Right atrium auricular region (tissue), 2 donors: ENCODE measurements around the gene LRMDA. TPM values are rescaled to one million over a fixed set of nuclear protein-coding genes. Genes with fewer than 3 reads are reported as not detected.

Experiments used
- DNase-seq: peaks from one replicate; pipeline ENCODE4 v3.0.0-alpha.2; 2019; ENCODE audit warnings: low spot score
- H3K27ac ChIP-seq, 2 donors: fragments of 200-600 bp; sonication (generic); 1 replicate in 1 of 2; 2 replicates in 1 of 2; pipeline ENCODE4 v1.5.1; 2016 to 2019
- H3K27me3 ChIP-seq, 2 donors: fragments of 200-600 bp; sonication (generic); one replicate each; pipeline versions ENCODE4 v1.5.1 to v1.6.0; 2017 to 2019
- H3K36me3 ChIP-seq: fragments of 200-600 bp; sonication (generic); one replicate; pipeline ENCODE4 v1.5.1; 2016
- H3K4me1 ChIP-seq, 2 donors: fragments of 200-600 bp; sonication (generic); one replicate each; pipeline versions ENCODE4 v1.5.1 to v1.6.0; 2017 to 2019
- H3K4me3 ChIP-seq, 2 donors: fragments of 200-600 bp; sonication (generic); 1 replicate in 1 of 2; 2 replicates in 1 of 2; pipeline ENCODE4 v1.5.1; 2017 to 2019; ENCODE audit warnings: mild to moderate bottlenecking in 1 of 2, moderate library complexity in 1 of 2
- H3K9me3 ChIP-seq, 2 donors: fragments of 200-600 bp; sonication (generic); one replicate each; pipeline ENCODE4 v1.5.1; 2019
- total RNA-seq, 2 donors: library from RNA; depleted of rRNA; stranded (reverse); fragments of >200 nt; gene quantifications; one replicate each; pipeline ENCODE4 v1.1.0, GENCODE V29; 2016
- TF ChIP-seq, protein P1 (sequence below), 2 donors: fragments of 200-600 bp; sonication (generic); IDR thresholded peaks; one replicate each; pipeline ENCODE4 v1.5.1; 2019; ENCODE audit warnings: antibody characterized with exemption in 2 of 2

The LRMDA gene
- total RNA-seq, 2 donors from 2014 or later, result 6.1 to 19.1 TPM

DNA sequence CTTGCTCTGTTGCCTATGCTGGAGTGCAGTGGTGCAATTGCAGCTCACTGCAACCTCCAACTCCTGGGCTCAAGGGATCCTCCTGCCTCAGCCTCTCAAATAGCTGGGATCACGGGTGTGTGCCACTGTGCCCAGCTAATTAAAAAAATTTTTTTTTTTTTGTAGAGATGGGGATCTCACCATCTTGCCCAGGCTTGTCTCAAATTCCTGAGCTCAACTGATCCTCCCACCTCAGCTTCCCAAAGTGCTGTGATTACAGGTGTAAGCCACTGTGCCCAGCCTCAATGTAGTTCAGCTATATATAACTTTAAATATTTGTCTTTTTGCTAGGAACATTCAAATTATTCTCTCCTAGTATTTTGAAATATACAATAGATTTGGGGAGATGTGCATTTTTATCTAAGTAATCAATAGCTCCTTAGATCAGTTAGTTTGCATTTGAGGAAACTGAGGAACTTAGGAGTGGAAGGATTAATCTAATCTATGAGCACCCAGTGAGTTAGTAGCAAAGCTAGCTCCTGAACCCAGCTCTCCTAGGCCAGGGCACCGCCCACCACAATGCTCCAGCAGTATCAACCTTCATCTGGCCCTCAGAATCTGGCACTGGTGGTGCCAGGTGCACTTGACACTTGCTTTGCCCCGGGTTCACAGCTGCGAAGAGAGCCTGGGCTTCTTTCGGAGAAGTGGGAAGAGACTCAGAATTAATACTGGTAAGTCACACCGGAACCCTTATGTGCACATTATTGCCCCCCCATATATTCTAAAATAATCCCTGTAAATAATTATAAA lies 5.9 kb upstream of the LRMDA start:
- no peaks in the 10 kb centered on the region for H3K27me3 ChIP-seq
- no peaks in the 10 kb centered on the region for H3K9me3 ChIP-seq
- peaks cover 0 to 28% of the 10 kb centered on the region in 2 donors for H3K4me1 ChIP-seq
- no peak for DNase-seq
- H3K36me3 ChIP-seq, result no peaks in the 10 kb centered on the region
- no peak overlapping the region for H3K4me3 ChIP-seq
- TF ChIP-seq, protein P1, sequence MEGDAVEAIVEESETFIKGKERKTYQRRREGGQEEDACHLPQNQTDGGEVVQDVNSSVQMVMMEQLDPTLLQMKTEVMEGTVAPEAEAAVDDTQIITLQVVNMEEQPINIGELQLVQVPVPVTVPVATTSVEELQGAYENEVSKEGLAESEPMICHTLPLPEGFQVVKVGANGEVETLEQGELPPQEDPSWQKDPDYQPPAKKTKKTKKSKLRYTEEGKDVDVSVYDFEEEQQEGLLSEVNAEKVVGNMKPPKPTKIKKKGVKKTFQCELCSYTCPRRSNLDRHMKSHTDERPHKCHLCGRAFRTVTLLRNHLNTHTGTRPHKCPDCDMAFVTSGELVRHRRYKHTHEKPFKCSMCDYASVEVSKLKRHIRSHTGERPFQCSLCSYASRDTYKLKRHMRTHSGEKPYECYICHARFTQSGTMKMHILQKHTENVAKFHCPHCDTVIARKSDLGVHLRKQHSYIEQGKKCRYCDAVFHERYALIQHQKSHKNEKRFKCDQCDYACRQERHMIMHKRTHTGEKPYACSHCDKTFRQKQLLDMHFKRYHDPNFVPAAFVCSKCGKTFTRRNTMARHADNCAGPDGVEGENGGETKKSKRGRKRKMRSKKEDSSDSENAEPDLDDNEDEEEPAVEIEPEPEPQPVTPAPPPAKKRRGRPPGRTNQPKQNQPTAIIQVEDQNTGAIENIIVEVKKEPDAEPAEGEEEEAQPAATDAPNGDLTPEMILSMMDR (IDR thresholded peaks at IDR 0.05), result no peak
- H3K27ac ChIP-seq, result no peak overlapping the region

DNA sequence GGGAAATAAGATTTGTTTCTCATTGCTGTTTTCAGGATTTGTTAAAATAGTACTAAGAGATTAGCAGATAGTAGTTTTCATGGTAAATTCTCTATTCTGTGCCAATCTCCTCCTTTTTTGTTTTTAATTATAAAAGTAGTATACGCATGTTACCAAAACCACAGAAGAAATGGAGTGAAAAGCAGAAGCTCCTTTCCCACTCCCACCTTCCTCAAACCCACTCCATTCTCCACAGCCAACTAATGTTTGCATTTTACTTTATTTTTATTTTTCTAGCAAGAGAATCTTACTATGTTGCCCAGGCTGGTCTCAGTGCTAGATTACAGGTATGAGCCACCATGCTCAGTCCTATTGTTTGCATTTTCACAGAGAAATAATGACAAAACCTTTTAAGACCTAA lies 4.5 kb upstream of the LRMDA start:
- no peaks in the 10 kb centered on the region for H3K27me3 ChIP-seq
- H3K27ac ChIP-seq, result no peak overlapping the region
- TF ChIP-seq, protein P1 (IDR thresholded peaks at IDR 0.05), result no peak
- no peaks in the 10 kb centered on the region for H3K36me3 ChIP-seq
- no peak for DNase-seq
- no peaks in the 10 kb centered on the region for H3K9me3 ChIP-seq
- H3K4me3 ChIP-seq, result no peak overlapping the region
- peaks cover 0 to 39% of the 10 kb centered on the region in 2 donors for H3K4me1 ChIP-seq

DNA sequence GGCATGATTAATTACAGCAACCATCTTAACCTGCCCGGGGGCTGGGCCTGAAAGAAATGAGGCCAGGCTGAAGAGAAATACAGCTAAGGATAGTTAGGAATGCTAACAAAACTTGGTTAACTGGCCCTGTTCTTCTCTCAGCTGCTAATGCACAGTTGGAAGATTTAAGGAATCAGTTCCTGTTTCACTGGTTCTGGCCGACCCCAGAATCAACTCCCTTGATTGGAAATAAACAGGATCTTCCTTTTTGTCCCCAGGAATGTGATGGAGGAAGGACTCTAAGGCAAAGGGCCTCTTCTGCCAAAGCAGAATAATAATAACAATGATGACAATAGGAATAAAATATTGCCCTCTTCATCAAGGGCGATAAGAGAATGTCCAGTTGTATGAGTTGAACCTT lies 3.5 kb upstream of the LRMDA start:
- no peak overlapping the region for H3K4me3 ChIP-seq
- H3K4me1 ChIP-seq, result peaks cover 0 to 40% of the 10 kb centered on the region in 2 donors
- no peaks in the 10 kb centered on the region for H3K9me3 ChIP-seq
- no peaks in the 10 kb centered on the region for H3K36me3 ChIP-seq
- H3K27ac ChIP-seq, result peak overlapping the region in 1 of 2 donors; percentile 22
- H3K27me3 ChIP-seq, result no peaks in the 10 kb centered on the region
- DNase-seq, result no peak
- TF ChIP-seq, protein P1 (IDR thresholded peaks at IDR 0.05), result no peak

DNA sequence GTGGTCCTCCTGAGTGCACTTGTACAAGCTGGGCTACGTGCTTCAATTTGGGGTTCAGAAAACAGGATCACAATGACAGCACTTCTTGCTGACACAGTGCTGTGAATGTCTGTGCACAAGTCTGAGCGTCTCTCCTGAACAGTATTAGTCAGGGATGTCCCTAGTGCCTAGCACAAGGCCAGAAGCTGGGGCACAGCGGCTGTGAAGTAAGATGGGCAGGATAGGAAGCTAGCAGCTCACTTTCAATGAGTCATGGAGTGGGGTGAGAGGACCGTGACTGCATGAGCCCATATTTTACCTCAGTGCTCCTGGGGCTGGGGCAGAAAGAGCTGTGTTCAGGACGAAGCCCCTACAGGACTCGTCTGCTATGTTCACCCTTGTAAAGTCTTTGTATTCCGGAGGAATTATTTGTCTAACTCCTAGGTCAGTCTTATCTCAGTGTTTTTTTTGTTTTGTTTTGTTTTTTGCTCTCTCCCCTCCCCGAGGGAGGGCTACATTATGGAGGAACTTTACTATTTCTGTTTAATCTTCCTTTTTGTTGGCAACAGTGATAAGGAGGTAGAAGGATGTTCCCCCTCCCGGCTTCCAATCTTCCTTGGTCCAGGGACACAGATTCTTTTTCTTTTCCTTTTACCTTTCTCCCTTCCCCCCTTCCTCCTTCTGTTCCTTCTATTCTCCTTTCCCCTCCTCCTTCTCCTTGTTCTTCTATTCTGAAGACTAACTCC lies 2.8 kb upstream of the LRMDA start:
- Histone ChIP-seq H3K4me3 (no peak overlapping the region), H3K27ac (peak overlapping the region in 1 of 2 donors; percentile 22), H3K4me1 (peaks cover 0 to 40% of the 10 kb centered on the region in 2 donors), H3K36me3 (no peaks in the 10 kb centered on the region), H3K27me3 (no peaks in the 10 kb centered on the region), H3K9me3 (no peaks in the 10 kb centered on the region)
- TF ChIP-seq, protein P1 (IDR thresholded peaks at IDR 0.05), result no peak
- DNase-seq, result no peak

DNA sequence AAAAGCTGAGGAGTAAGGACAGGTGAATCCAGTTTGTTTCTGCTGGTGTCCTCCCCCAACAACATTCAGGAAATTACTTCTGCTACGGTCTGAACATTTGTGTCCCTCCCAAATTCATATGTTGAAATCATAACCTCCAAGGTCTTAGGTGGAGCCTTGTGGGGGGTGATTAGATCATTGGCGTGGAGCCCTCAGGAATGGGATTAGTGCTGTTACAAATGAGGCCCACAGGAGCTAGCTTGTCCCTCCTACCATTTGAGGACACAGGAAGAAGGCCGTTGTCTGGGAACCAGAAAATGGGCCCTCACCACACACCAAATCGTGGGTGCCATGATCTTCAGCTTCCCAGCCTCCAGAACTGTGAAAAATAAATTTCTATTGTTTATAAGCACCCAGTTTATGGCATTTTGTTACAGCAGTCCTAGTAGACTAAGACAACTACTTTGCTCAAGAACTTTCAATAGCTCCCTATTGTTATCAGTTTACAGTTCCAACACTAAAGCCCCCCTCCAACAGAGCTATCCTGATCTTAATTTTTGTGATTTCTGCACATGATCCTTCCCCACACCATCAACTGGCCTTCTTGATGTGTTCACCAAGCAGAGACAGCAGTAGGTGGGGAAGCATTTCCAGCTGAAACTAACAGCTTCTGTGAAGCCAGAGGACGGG lies 2.1 kb upstream of the LRMDA start:
- no peak for DNase-seq
- Histone ChIP-seq H3K27me3 (no peaks in the 10 kb centered on the region), H3K4me3 (no peak overlapping the region), H3K36me3 (no peaks in the 10 kb centered on the region), H3K4me1 (peaks cover 0 to 40% of the 10 kb centered on the region in 2 donors), H3K9me3 (no peaks in the 10 kb centered on the region), H3K27ac (peak overlapping the region in 1 of 2 donors; percentile 3)
- TF ChIP-seq, protein P1 (IDR thresholded peaks at IDR 0.05), result no peak
